GM18505 (cell line): Measurements from ENCODE around the gene WBP2.
"Not testable (repeated sequence)": the region's sequence is repeated elsewhere in the genome, so short reads cannot be mapped to it uniquely, and the experiment has no call there.

Experiments used
- ATAC-seq: cut with Tn5 transposase; IDR thresholded peaks from one replicate; pipeline ENCODE4 v1.9.1; 2021; ENCODE audit not compliant: unreplicated experiment
- POLR2A ChIP-seq: IDR thresholded peaks from 4 replicates; pipeline ENCODE4 v1.6.1; 2011; ENCODE audit warnings: borderline replicate concordance; ENCODE audit not compliant: insufficient read depth, insufficient read length; ENCODE audit errors: extremely low read depth

The WBP2 gene

GRCh38 chr17:75817571-75817970, 37.6 kb downstream of the WBP2 start:
- ATAC-seq = no peak
- TF ChIP-seq POLR2A = no peak

- ATAC-seq = no peak
- TF ChIP-seq POLR2A = no peak
Observed at GRCh38 chr17:75816693-75817092, 38.4 kb downstream of the WBP2 start.

GRCh38 chr17:75815399-75815798, 39.7 kb downstream of the WBP2 start:
- no peak for ATAC-seq
- no peak for TF ChIP-seq POLR2A

- ATAC-seq = no peak
- no peak for TF ChIP-seq POLR2A
Observed at GRCh38 chr17:75814900-75815373, 40.2 kb downstream of the WBP2 start.

GRCh38 chr17:75814021-75814395, 41.1 kb downstream of the WBP2 start:
- ATAC-seq = no peak
- TF ChIP-seq POLR2A = no peak

GRCh38 chr17:75813081-75814020, 41.8 kb downstream of the WBP2 start:
- ATAC-seq = no peak
- no peak for TF ChIP-seq POLR2A

GRCh38 chr17:75812096-75813013, 42.8 kb downstream of the WBP2 start:
- no peak for ATAC-seq
- no peak for TF ChIP-seq POLR2A

- no peak for TF ChIP-seq POLR2A
Observed at GRCh38 chr17:75811174-75811573, 44.0 kb downstream of the WBP2 start.

GRCh38 chr17:75810756-75811155, 44.4 kb downstream of the WBP2 start:
- not testable (repeated sequence) for ATAC-seq

More at GRCh38 chr17:75811174-75811573, 44.0 kb downstream of the WBP2 start:
- no peak for ATAC-seq

- no peak for TF ChIP-seq POLR2A
- no peak for ATAC-seq
Observed at GRCh38 chr17:75810216-75810615, 44.9 kb downstream of the WBP2 start.

- TF ChIP-seq POLR2A = no peak
- ATAC-seq = no peak
Observed at GRCh38 chr17:75809631-75810111, 45.5 kb downstream of the WBP2 start.

- TF ChIP-seq POLR2A = no peak
- no peak for ATAC-seq
Observed at GRCh38 chr17:75808905-75809621, 46.1 kb downstream of the WBP2 start.

GRCh38 chr17:75808549-75808904, 46.6 kb downstream of the WBP2 start:
- TF ChIP-seq POLR2A = no peak
- no peak for ATAC-seq
